K562 (cell line): Measurements from ENCODE around the gene CLDN1. TPM values are rescaled to one million over a fixed set of nuclear protein-coding genes. Genes with fewer than 3 reads are reported as not detected.

Source experiments
- ATAC-seq: fragments of 200-7000 bp; cut with Tn5 transposase; 3 replicates; pipeline ENCODE4 v1.9.1; 2020; ENCODE audit warnings: moderate library complexity
- BruUV-seq: library from RNA; stranded (reverse); fragments of 400-500 nt; replicated peaks from 2 replicates; lab custom pipeline; 2021; lab: Mats Ljungman, UMichigan
- CTCF ChIA-PET: fragments of 300-600 bp; formaldehyde crosslinking; extraction: SDS; loops from one replicate; lab custom pipeline; 2021; ENCODE audit warnings: low intra/inter-chr PET ratio; lab: Yijun Ruan, JAX
- POLR2A ChIA-PET: fragments of 300-600, 350-650 bp; sonication (Branson Sonifier 250); formaldehyde crosslinking; extraction: SDS; loops from one replicate; lab custom pipeline; 2021; ENCODE audit warnings: antibody characterized with exemption, inconsistent platforms; lab: Yijun Ruan, JAX
- DNase-seq, 4 experiments: peaks; one replicate each; pipeline versions ENCODE4 v3.0.0 to v3.0.0-alpha.2; 2011 to 2018; ENCODE audit warnings: low spot score in 3 of 4, mixed read lengths in 3 of 4; ENCODE audit errors: extremely low read depth in 1 of 4
- FAIRE-seq: peaks from 2 replicates; lab custom pipeline; 2011; peaks lifted over from hg19 to GRCh38; lab: Jason Lieb, UNC
- H2AFZ ChIP-seq: 2 replicates; pipeline ENCODE4 v1.6.0; 2011; ENCODE audit warnings: low read depth, low read length, control low read depth, inconsistent platforms
- H3K27ac ChIP-seq: fragments of 200-600 bp; 3 replicates; pipeline ENCODE4 v1.8.0; 2011; ENCODE audit warnings: low read depth, mild to moderate bottlenecking, control low read depth, inconsistent platforms, low read length, moderate library complexity, mixed read lengths; ENCODE audit errors: extremely low read depth
- H3K27me3 ChIP-seq, 2 experiments: fragments of 300-600 bp in 1 of 2; 2 replicates in 1 of 2; 3 replicates in 1 of 2; pipeline versions ENCODE4 v1.6.0 to v1.8.0; 2011; ENCODE audit warnings: inconsistent platforms in 2 of 2, low read length in 2 of 2, mild to moderate bottlenecking in 1 of 2, mixed read lengths in 1 of 2, moderate library complexity in 1 of 2; ENCODE audit not compliant: control insufficient read depth in 2 of 2, insufficient read depth in 2 of 2
- H3K36me3 ChIP-seq: fragments of 300-600 bp; 3 replicates; pipeline ENCODE4 v1.8.0; 2011; ENCODE audit warnings: mild to moderate bottlenecking, low read length, inconsistent platforms; ENCODE audit not compliant: control insufficient read depth, insufficient read depth
- H3K4me1 ChIP-seq, 2 experiments: fragments of 200-600 bp in 1 of 2; replicated peaks in 1 of 2; 2 replicates in 1 of 2; 3 replicates in 1 of 2; pipeline versions ENCODE4 v1.5.1 to v1.8.0; 2011; ENCODE audit warnings: inconsistent platforms in 2 of 2, low read length in 2 of 2, mild to moderate bottlenecking in 1 of 2, mixed read lengths in 1 of 2, moderate library complexity in 1 of 2; ENCODE audit not compliant: control insufficient read depth in 2 of 2, insufficient read depth in 2 of 2
- H3K4me2 ChIP-seq: 2 replicates; pipeline ENCODE4 v1.6.1; 2011; ENCODE audit warnings: low read length, control low read depth, inconsistent platforms, mixed read lengths; ENCODE audit not compliant: insufficient read depth
- H3K4me3 ChIP-seq: fragments of 200-600 bp; sonication (generic), shearing (Covaris generic); 2 replicates; pipeline ENCODE4 v1.5.1; 2016; ENCODE audit warnings: control low read depth, inconsistent platforms
- H3K79me2 ChIP-seq: fragments of 200-600 bp; 3 replicates; pipeline ENCODE4 v1.8.0; 2011; ENCODE audit warnings: low read length, inconsistent platforms; ENCODE audit not compliant: control insufficient read depth, insufficient read depth
- H3K9ac ChIP-seq, 2 experiments: 2 replicates each; pipeline versions ENCODE4 v1.6.0 to v1.6.1; 2011; ENCODE audit warnings: low read depth in 2 of 2, low read length in 2 of 2, control low read depth in 1 of 2, inconsistent platforms in 1 of 2, mild to moderate bottlenecking in 1 of 2, mixed read lengths in 1 of 2; ENCODE audit not compliant: insufficient read depth in 1 of 2
- H3K9me1 ChIP-seq: one replicate; pipeline ENCODE4 v1.6.0; 2011; ENCODE audit warnings: inconsistent platforms, mild to moderate bottlenecking, low read length, moderate library complexity; ENCODE audit not compliant: control insufficient read depth, insufficient read depth
- H3K9me3 ChIP-seq: replicated peaks from 2 replicates; pipeline ENCODE4 v1.5.1; 2011; ENCODE audit warnings: low read depth, low read length, inconsistent platforms; ENCODE audit not compliant: control insufficient read depth, insufficient read depth
- H4K20me1 ChIP-seq: replicated peaks from 2 replicates; pipeline ENCODE4 v1.6.1; 2011; ENCODE audit warnings: low read length, inconsistent platforms, mixed read lengths; ENCODE audit not compliant: control insufficient read depth, insufficient read depth
- CCAR2 ChIP-seq: fragments of 200-400 bp; formaldehyde crosslinking; IDR thresholded peaks from 2 replicates; pipeline ENCODE4 v1.6.1; 2017; ENCODE audit warnings: mild to moderate bottlenecking, low read depth, low read length
- SMAD1 ChIP-seq: fragments of 150-350 bp; IDR thresholded peaks from 2 replicates; pipeline ENCODE4 v1.6.1; 2014; ENCODE audit warnings: low read length, low read depth; ENCODE audit not compliant: partially characterized antibody
- WGBS: fragments of 100-300 bp; shearing (Covaris generic); methylation state at CpG from one replicate; pipeline ENCODE4 v1.1.6; 2016; ENCODE audit warnings: low coverage, mixed read lengths; ENCODE audit not compliant: insufficient coverage; ENCODE audit errors: missing lambda C conversion rate; 5-methylcytosine and 5-hydroxymethylcytosine counted together
- in situ Hi-C: fragments of 300-500 bp; cut with MboI; formaldehyde crosslinking; loops from 4 replicates; pipeline ENCODE4 v1.15.0; 2018; ENCODE audit warnings: inconsistent platforms, mixed read lengths
- intact Hi-C: fragments of 100-400 bp; cut with micrococcal nuclease; formaldehyde crosslinking; loops from 2 replicates; pipeline ENCODE4 v1.14.2; 2022
- polyA plus RNA-seq, 8 experiments: library from polyadenylated mRNA; depleted of rRNA in 4 of 8; stranded (reverse) in 5 of 8; unstranded in 3 of 8; fragments of >200 nt; fragmentation: Nextera tagmentation in 2 of 8; fragmentation: Illumina TruSeq in 1 of 8; extraction: Ambion mirVana in 2 of 8; extraction: Trizol in 1 of 8; gene quantifications; 2 replicates each; pipeline versions ENCODE4 v1.2.1 to v1.2.3, GENCODE V29; 2011 to 2014; ENCODE audit warnings: inconsistent platforms in 1 of 8, missing spikeins in 1 of 8
- total RNA-seq, 7 experiments: library from RNA; depleted of rRNA in 6 of 7; stranded (reverse); fragments of >200 nt in 6 of 7; fragmentation: Illumina TruSeq in 2 of 7; extraction: Trizol in 2 of 7; gene quantifications; 2 replicates each; pipeline versions ENCODE4 v1.2.1 to v1.2.3, GENCODE V29; 2011 to 2021; ENCODE audit warnings: low replicate concordance in 1 of 7
- TF ChIP-seq, protein P1 (sequence below): IDR thresholded peaks from 3 replicates; pipeline ENCODE4 v1.6.1; 2011; ENCODE audit warnings: borderline replicate concordance, mild to moderate bottlenecking; ENCODE audit not compliant: insufficient read length, insufficient read depth
- TF ChIP-seq, protein P2 (sequence below): sonication (generic); IDR thresholded peaks from 2 replicates; pipeline ENCODE4 v1.6.1; 2016

Gene CLDN1
- total and polyA plus RNA-seq, 9 of the 15 experiments (the other 6 are each of a cell fraction or from before 2014, with no cell fraction given): 0.16 TPM; not detected in 8

DNA sequence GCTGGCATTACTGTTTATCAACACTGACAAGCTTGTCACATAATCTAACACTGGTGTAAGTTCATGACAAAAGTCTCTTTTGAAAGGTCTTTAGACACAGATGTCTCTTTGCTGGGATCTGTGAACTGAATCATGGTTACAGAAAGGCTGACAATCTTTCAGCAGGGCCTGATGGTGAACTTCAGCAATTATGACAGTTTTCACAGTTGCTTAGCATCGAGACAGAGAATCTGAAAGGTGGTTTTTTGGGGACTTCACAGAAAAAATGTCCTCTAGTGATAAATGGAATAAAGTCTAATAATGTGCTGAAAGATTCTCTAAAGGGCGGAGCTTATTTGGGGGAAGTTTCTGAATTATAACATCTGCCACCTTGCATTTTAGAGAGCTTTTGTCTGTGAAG, 32.3 kb downstream of the CLDN1 start:
- no peak overlapping the region for H2AFZ ChIP-seq
- ChIA-PET CTCF (no interaction called here), POLR2A (no interaction called here)
- TF ChIP-seq, protein P1, sequence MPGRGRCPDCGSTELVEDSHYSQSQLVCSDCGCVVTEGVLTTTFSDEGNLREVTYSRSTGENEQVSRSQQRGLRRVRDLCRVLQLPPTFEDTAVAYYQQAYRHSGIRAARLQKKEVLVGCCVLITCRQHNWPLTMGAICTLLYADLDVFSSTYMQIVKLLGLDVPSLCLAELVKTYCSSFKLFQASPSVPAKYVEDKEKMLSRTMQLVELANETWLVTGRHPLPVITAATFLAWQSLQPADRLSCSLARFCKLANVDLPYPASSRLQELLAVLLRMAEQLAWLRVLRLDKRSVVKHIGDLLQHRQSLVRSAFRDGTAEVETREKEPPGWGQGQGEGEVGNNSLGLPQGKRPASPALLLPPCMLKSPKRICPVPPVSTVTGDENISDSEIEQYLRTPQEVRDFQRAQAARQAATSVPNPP: no peak
- TF ChIP-seq, protein P2, sequence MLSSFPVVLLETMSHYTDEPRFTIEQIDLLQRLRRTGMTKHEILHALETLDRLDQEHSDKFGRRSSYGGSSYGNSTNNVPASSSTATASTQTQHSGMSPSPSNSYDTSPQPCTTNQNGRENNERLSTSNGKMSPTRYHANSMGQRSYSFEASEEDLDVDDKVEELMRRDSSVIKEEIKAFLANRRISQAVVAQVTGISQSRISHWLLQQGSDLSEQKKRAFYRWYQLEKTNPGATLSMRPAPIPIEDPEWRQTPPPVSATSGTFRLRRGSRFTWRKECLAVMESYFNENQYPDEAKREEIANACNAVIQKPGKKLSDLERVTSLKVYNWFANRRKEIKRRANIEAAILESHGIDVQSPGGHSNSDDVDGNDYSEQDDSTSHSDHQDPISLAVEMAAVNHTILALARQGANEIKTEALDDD: no peak
- no peak for TF ChIP-seq CCAR2
- TF ChIP-seq SMAD1: no peak
- H3K9ac ChIP-seq: no peak overlapping the region
- H3K27me3 ChIP-seq: no peaks in the 10 kb centered on the region
- WGBS: 5% methylated on average over 2 of the region's 2 CpGs
- intact Hi-C loops (no loop called here), in situ Hi-C loops (no loop called here)
- no peaks in the 10 kb centered on the region for H3K36me3 ChIP-seq
- no peak for ATAC-seq
- no peak for FAIRE-seq
- H3K4me1 ChIP-seq: no peaks in the 10 kb centered on the region
- DNase-seq: no peak
- no peak overlapping the region for H3K4me3 ChIP-seq
- no peaks in the 10 kb centered on the region for H4K20me1 ChIP-seq
- BruUV-seq: no TSS peak
- no peak overlapping the region for H3K4me2 ChIP-seq
- no peaks in the 10 kb centered on the region for H3K79me2 ChIP-seq
- no peak overlapping the region for H3K27ac ChIP-seq
- H3K9me3 ChIP-seq: no peaks in the 10 kb centered on the region
- no peaks in the 10 kb centered on the region for H3K9me1 ChIP-seq
